ENCODE results near the gene KCTD18.

The KCTD18 gene

GRCh38 chr2:200472853-200473464 lies 36.9 kb downstream of the KCTD18 start:
- TF ChIP-seq CTCF (IDR thresholded peaks at IDR 0.05), result no peak

GRCh38 chr2:200471928-200472645 lies 37.8 kb downstream of the KCTD18 start:
- no peak for TF ChIP-seq CTCF (IDR thresholded peaks at IDR 0.05)

GRCh38 chr2:200471324-200471848 lies 38.5 kb downstream of the KCTD18 start:
- peak; percentile 61 for TF ChIP-seq CTCF (IDR thresholded peaks at IDR 0.05)

- TF ChIP-seq CTCF (IDR thresholded peaks at IDR 0.05), result no peak
Measured at GRCh38 chr2:200470230-200470629, 39.6 kb downstream of the KCTD18 start.

- TF ChIP-seq CTCF (IDR thresholded peaks at IDR 0.05), result no peak
Measured at GRCh38 chr2:200469708-200470211, 40.1 kb downstream of the KCTD18 start.

GRCh38 chr2:200467806-200468681 lies 41.8 kb downstream of the KCTD18 start:
- no peak for TF ChIP-seq CTCF (IDR thresholded peaks at IDR 0.05)

Measured in LNCAP (cell line).